ENCODE measurements around the gene LALBA. TPM values are rescaled to one million over a fixed set of nuclear protein-coding genes. Genes with fewer than 3 reads are reported as not detected.

LALBA gene
- total RNA-seq, 1 experiment from 2014 or later, result not detected

GRCh38 chr12:48545833-48546469 is 23.9 kb downstream of the LALBA start:
- no TSS peak for BruUV-seq (replicated peaks)
- H3K9me3 Mint-ChIP-seq (ENCODE audit: low read depth, unreplicated experiment), result no peaks in the 10 kb centered on the region
- DNase-seq, result no peak
- H3K36me3 Mint-ChIP-seq (ENCODE audit: insufficient read depth, unreplicated experiment), result no peaks in the 10 kb centered on the region
- CTCF ChIA-PET, result interaction anchor here (0.5 kb wide), 2 partner anchors 72 to 243 kb away, joined by 4 to 7 read pairs; no protein-coding TSS in a partner anchor
- H3K4me1 Mint-ChIP-seq (ENCODE audit: low read depth, unreplicated experiment), result no peaks in the 10 kb centered on the region
- H3K27ac Mint-ChIP-seq (ENCODE audit: unreplicated experiment), result no peak overlapping the region
- TF ChIP-seq CTCF (IDR thresholded peaks at IDR 0.05; ENCODE audit: unreplicated experiment), result no peak
- H3K4me3 Mint-ChIP-seq (ENCODE audit: low read depth, unreplicated experiment), result no peak overlapping the region
- intact Hi-C loops (cut with micrococcal nuclease; ENCODE audit: unreplicated experiment), result no loop called here
- H3K27me3 Mint-ChIP-seq (ENCODE audit: unreplicated experiment), result peaks cover 27% of the 10 kb centered on the region

GRCh38 chr12:48542300-48542928 is 27.4 kb downstream of the LALBA start:
- Mint-ChIP-seq H3K36me3 (ENCODE audit: insufficient read depth, unreplicated experiment) (no peaks in the 10 kb centered on the region), H3K27me3 (ENCODE audit: unreplicated experiment) (peaks cover 8% of the 10 kb centered on the region), H3K27ac (ENCODE audit: unreplicated experiment) (no peak overlapping the region), H3K4me1 (ENCODE audit: low read depth, unreplicated experiment) (peaks cover 8% of the 10 kb centered on the region), H3K9me3 (ENCODE audit: low read depth, unreplicated experiment) (no peaks in the 10 kb centered on the region), H3K4me3 (ENCODE audit: low read depth, unreplicated experiment) (no peak overlapping the region)
- TF ChIP-seq CTCF (IDR thresholded peaks at IDR 0.05; ENCODE audit: unreplicated experiment), result peak; percentile 29
- no TSS peak for BruUV-seq (replicated peaks)
- CTCF ChIA-PET, result interaction anchor here (1.2 to 2.5 kb wide), 3 partner anchors 76 to 345 kb away, joined by 3 to 30 read pairs (median 4); no protein-coding TSS in a partner anchor
- peak; percentile 60 for DNase-seq
- intact Hi-C loops (cut with micrococcal nuclease; ENCODE audit: unreplicated experiment), result loop anchor here (1.0 kb wide), 1 partner anchor 76 kb away; no protein-coding TSS in a partner anchor

GRCh38 chr12:48536602-48537001 is 33.2 kb downstream of the LALBA start:
- no peak overlapping the region for H3K27ac Mint-ChIP-seq (ENCODE audit: unreplicated experiment)
- peaks cover 14% of the 10 kb centered on the region for H3K27me3 Mint-ChIP-seq (ENCODE audit: unreplicated experiment)
- CTCF ChIA-PET, result no interaction called here
- DNase-seq, result no peak
- H3K4me1 Mint-ChIP-seq (ENCODE audit: low read depth, unreplicated experiment), result peaks cover 8% of the 10 kb centered on the region
- H3K36me3 Mint-ChIP-seq (ENCODE audit: insufficient read depth, unreplicated experiment), result no peaks in the 10 kb centered on the region
- no peaks in the 10 kb centered on the region for H3K9me3 Mint-ChIP-seq (ENCODE audit: low read depth, unreplicated experiment)
- H3K4me3 Mint-ChIP-seq (ENCODE audit: low read depth, unreplicated experiment), result no peak overlapping the region
- no TSS peak for BruUV-seq (replicated peaks)
- no peak for TF ChIP-seq CTCF (IDR thresholded peaks at IDR 0.05; ENCODE audit: unreplicated experiment)
- intact Hi-C loops (cut with micrococcal nuclease; ENCODE audit: unreplicated experiment), result no loop called here

- CTCF ChIA-PET, result no interaction called here
- no peaks in the 10 kb centered on the region for H3K4me1 Mint-ChIP-seq (ENCODE audit: low read depth, unreplicated experiment)
- H3K36me3 Mint-ChIP-seq (ENCODE audit: insufficient read depth, unreplicated experiment), result no peaks in the 10 kb centered on the region
- no TSS peak for BruUV-seq (replicated peaks)
- TF ChIP-seq CTCF (IDR thresholded peaks at IDR 0.05; ENCODE audit: unreplicated experiment), result no peak
- H3K27me3 Mint-ChIP-seq (ENCODE audit: unreplicated experiment), result peaks cover 14% of the 10 kb centered on the region
- no peaks in the 10 kb centered on the region for H3K9me3 Mint-ChIP-seq (ENCODE audit: low read depth, unreplicated experiment)
- H3K4me3 Mint-ChIP-seq (ENCODE audit: low read depth, unreplicated experiment), result no peak overlapping the region
- no peak for DNase-seq
- no peak overlapping the region for H3K27ac Mint-ChIP-seq (ENCODE audit: unreplicated experiment)
- intact Hi-C loops (cut with micrococcal nuclease; ENCODE audit: unreplicated experiment), result no loop called here
These were observed 37.2 kb downstream of the LALBA start for GRCh38 chr12:48532601-48533000.
